ENCODE data around the gene INTS11. TPM values are rescaled to one million over a fixed set of nuclear protein-coding genes. Genes with fewer than 3 reads are reported as not detected.

INTS11 gene
- total and polyA plus RNA-seq, 2 of the 13 experiments (the other 11 are each of a cell fraction or from before 2014, with no cell fraction given), result 52.8 to 94.8 TPM

- TF ChIP-seq ZNF883 (CRISPR knock-in tag; IDR thresholded peaks at IDR 0.05; ENCODE audit: not compliant biosample characterization), result peak; percentile 7
- peak; percentile 45; the same call in 1 of the 2 replicates for TF ChIP-seq POLR2G (IDR thresholded peaks at IDR 0.05; ENCODE audit: low read depth, low read length)
- TF ChIP-seq, protein P1, sequence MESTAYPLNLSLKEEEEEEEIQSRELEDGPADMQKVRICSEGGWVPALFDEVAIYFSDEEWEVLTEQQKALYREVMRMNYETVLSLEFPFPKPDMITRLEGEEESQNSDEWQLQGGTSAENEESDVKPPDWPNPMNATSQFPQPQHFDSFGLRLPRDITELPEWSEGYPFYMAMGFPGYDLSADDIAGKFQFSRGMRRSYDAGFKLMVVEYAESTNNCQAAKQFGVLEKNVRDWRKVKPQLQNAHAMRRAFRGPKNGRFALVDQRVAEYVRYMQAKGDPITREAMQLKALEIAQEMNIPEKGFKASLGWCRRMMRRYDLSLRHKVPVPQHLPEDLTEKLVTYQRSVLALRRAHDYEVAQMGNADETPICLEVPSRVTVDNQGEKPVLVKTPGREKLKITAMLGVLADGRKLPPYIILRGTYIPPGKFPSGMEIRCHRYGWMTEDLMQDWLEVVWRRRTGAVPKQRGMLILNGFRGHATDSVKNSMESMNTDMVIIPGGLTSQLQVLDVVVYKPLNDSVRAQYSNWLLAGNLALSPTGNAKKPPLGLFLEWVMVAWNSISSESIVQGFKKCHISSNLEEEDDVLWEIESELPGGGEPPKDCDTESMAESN (CRISPR knock-in tag; conservative IDR thresholded peaks at IDR 0.05), result no peak
- no peak for TF ChIP-seq SATB2 (CRISPR knock-in tag; IDR thresholded peaks at IDR 0.05)
- TF ChIP-seq TCF7L2 (IDR thresholded peaks at IDR 0.05; ENCODE audit: low read depth, low read length), result no peak
- TF ChIP-seq U2AF1 (optimal IDR thresholded peaks at IDR 0.05; ENCODE audit: low read depth, low read length), result no peak
- TF ChIP-seq FOXO1 (CRISPR knock-in tag; IDR thresholded peaks at IDR 0.05), result peak; percentile 27; the same call in 1 of the 2 replicates
- peak; percentile 35 for TF ChIP-seq KDM2A (CRISPR knock-in tag; IDR thresholded peaks at IDR 0.05; ENCODE audit: borderline replicate concordance, low read depth)
- 0 out of 2 replicates have a peak, but pooled peaks have one; percentile 23 for TF ChIP-seq CENPT (CRISPR knock-in tag; IDR thresholded peaks at IDR 0.05; ENCODE audit: low read depth)
- TF ChIP-seq TARDBP (CRISPR knock-in tag; IDR thresholded peaks at IDR 0.05), result peak; percentile 93; the same call in 1 of the 2 replicates
- peak; percentile 70; the same call in 1 of the 2 replicates for TF ChIP-seq ZBTB38 (CRISPR knock-in tag; IDR thresholded peaks at IDR 0.05)
- TF ChIP-seq, protein P2, sequence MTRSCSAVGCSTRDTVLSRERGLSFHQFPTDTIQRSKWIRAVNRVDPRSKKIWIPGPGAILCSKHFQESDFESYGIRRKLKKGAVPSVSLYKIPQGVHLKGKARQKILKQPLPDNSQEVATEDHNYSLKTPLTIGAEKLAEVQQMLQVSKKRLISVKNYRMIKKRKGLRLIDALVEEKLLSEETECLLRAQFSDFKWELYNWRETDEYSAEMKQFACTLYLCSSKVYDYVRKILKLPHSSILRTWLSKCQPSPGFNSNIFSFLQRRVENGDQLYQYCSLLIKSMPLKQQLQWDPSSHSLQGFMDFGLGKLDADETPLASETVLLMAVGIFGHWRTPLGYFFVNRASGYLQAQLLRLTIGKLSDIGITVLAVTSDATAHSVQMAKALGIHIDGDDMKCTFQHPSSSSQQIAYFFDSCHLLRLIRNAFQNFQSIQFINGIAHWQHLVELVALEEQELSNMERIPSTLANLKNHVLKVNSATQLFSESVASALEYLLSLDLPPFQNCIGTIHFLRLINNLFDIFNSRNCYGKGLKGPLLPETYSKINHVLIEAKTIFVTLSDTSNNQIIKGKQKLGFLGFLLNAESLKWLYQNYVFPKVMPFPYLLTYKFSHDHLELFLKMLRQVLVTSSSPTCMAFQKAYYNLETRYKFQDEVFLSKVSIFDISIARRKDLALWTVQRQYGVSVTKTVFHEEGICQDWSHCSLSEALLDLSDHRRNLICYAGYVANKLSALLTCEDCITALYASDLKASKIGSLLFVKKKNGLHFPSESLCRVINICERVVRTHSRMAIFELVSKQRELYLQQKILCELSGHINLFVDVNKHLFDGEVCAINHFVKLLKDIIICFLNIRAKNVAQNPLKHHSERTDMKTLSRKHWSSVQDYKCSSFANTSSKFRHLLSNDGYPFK (CRISPR knock-in tag; IDR thresholded peaks at IDR 0.05; ENCODE audit: borderline replicate concordance), result 0 out of 2 replicates have a peak, but pooled peaks have one; percentile 3
- peak; percentile 71; the same call in 1 of the 2 replicates for TF ChIP-seq EEA1 (CRISPR knock-in tag; IDR thresholded peaks at IDR 0.05; ENCODE audit: borderline replicate concordance)
- peak; percentile 48; the same call in 1 of the 2 replicates for TF ChIP-seq ZNF589 (CRISPR knock-in tag; conservative IDR thresholded peaks at IDR 0.05)
- TF ChIP-seq ZMYM2 (CRISPR knock-in tag; IDR thresholded peaks at IDR 0.05), result no peak
- TF ChIP-seq ZFP36 (IDR thresholded peaks at IDR 0.05; ENCODE audit: borderline replicate concordance, low read depth, low read length, partially characterized antibody), result no peak
- 0 out of 2 replicates have a peak, but pooled peaks have one; percentile 37 for TF ChIP-seq ZNF768 (CRISPR knock-in tag; IDR thresholded peaks at IDR 0.05)
- peak; percentile 59; the same call in 1 of the 2 replicates for TF ChIP-seq ZNF776 (CRISPR knock-in tag; IDR thresholded peaks at IDR 0.05)
- no peak for TF ChIP-seq ZNF737 (CRISPR knock-in tag; IDR thresholded peaks at IDR 0.05; ENCODE audit: borderline replicate concordance)
- peak; percentile 96 for TF ChIP-seq AGO2 (optimal IDR thresholded peaks at IDR 0.05; ENCODE audit: low read depth, low read length)
- no peak for TF ChIP-seq GABPA (IDR thresholded peaks at IDR 0.05; ENCODE audit: low read depth, low read length)
- TF ChIP-seq GABPA (CRISPR knock-in tag; IDR thresholded peaks at IDR 0.05; ENCODE audit: low read depth), result no peak
- peak; percentile 18; the same call in 1 of the 2 replicates for TF ChIP-seq MAX (IDR thresholded peaks at IDR 0.05)
- no peak for TF ChIP-seq ZNF549 (CRISPR knock-in tag; IDR thresholded peaks at IDR 0.05)
- TF ChIP-seq PHF8 (CRISPR knock-in tag; IDR thresholded peaks at IDR 0.05), result no peak
- TF ChIP-seq MATR3 (CRISPR knock-in tag; IDR thresholded peaks at IDR 0.05), result 0 out of 2 replicates have a peak, but pooled peaks have one; percentile 13
These were observed 5.1 kb upstream of the INTS11 start (continued) for GRCh38 chr1:1329304-1330210.
